HEK293 (cell line): Measurements from ENCODE around the gene LOXL1.

ENCODE experiments used
- CTCF ChIA-PET: fragments of 350-600 bp; formaldehyde crosslinking; extraction: SDS; loops from one replicate; lab custom pipeline; 2021; ENCODE audit warnings: antibody characterized with exemption; lab: Yijun Ruan, JAX
- POLR2A ChIA-PET: fragments of 300-600 bp; formaldehyde crosslinking; extraction: SDS; loops from one replicate; lab custom pipeline; 2020; ENCODE audit warnings: antibody characterized with exemption, inconsistent platforms; lab: Yijun Ruan, JAX
- H3K27ac ChIP-seq: fragments of 200-500 bp; sonication (Bioruptor generic); 2 replicates; pipeline ENCODE4 v1.5.1; 2014; ENCODE audit warnings: low read depth, low read length, control low read depth, inconsistent platforms; ENCODE audit errors: extremely low read depth
- H3K36me3 ChIP-seq, 2 experiments: fragments of 200-500 bp in 1 of 2; sonication (Bioruptor generic) in 1 of 2; 1 replicate in 1 of 2; 2 replicates in 1 of 2; pipeline ENCODE4 v1.5.1; 2014 to 2017; ENCODE audit warnings: inconsistent platforms in 2 of 2, low read length in 2 of 2; ENCODE audit not compliant: control insufficient read depth in 2 of 2, insufficient read depth in 1 of 2
- H3K4me1 ChIP-seq: fragments of 200-500 bp; sonication (Bioruptor generic); 2 replicates; pipeline ENCODE4 v1.5.1; 2014; ENCODE audit warnings: mild to moderate bottlenecking, low read length, inconsistent platforms; ENCODE audit not compliant: control insufficient read depth, insufficient read depth
- H3K4me3 ChIP-seq: 2 replicates; pipeline ENCODE4 v1.5.1; 2011; ENCODE audit warnings: low read depth, mild to moderate bottlenecking, control low read depth, low read length, moderate library complexity
- H3K9me3 ChIP-seq: fragments of 200-500 bp; sonication (Bioruptor generic); 2 replicates; pipeline ENCODE4 v1.5.1; 2014; ENCODE audit warnings: low read depth, low read length, inconsistent platforms; ENCODE audit not compliant: control insufficient read depth, insufficient read depth
- CTCF ChIP-seq: fragments of 450-650 bp; formaldehyde crosslinking; IDR thresholded peaks from 2 replicates; pipeline ENCODE4 v1.5.1; 2016; ENCODE audit warnings: missing biosample characterization, missing genetic modification characterization
- PATZ1 ChIP-seq: fragments of 450-650 bp; formaldehyde crosslinking; IDR thresholded peaks from 2 replicates; pipeline ENCODE4 v1.5.1; 2016; ENCODE audit warnings: missing biosample characterization, missing genetic modification characterization
- PRDM10 ChIP-seq: fragments of 450-650 bp; formaldehyde crosslinking; IDR thresholded peaks from 2 replicates; pipeline ENCODE4 v1.5.1; 2016; ENCODE audit warnings: missing biosample characterization, missing genetic modification characterization
- TRIM28 ChIP-seq: IDR thresholded peaks from 2 replicates; pipeline ENCODE4 v1.6.1; 2011; ENCODE audit warnings: low read length, control low read depth, borderline replicate concordance
- ZBTB1 ChIP-seq: fragments of 450-650 bp; formaldehyde crosslinking; IDR thresholded peaks from 2 replicates; pipeline ENCODE4 v1.5.1; 2016; ENCODE audit warnings: missing biosample characterization, missing genetic modification characterization
- ZBTB17 ChIP-seq: fragments of 450-650 bp; formaldehyde crosslinking; IDR thresholded peaks from 2 replicates; pipeline ENCODE4 v1.5.1; 2016; ENCODE audit warnings: missing biosample characterization, missing genetic modification characterization
- ZBTB8A ChIP-seq: fragments of 450-650 bp; formaldehyde crosslinking; IDR thresholded peaks from 2 replicates; pipeline ENCODE4 v1.5.1; 2016; ENCODE audit warnings: missing biosample characterization, missing genetic modification characterization
- ZEB2 ChIP-seq: fragments of 450-650 bp; formaldehyde crosslinking; IDR thresholded peaks from 2 replicates; pipeline ENCODE4 v1.5.1; 2016; ENCODE audit warnings: missing biosample characterization, missing genetic modification characterization
- ZFP69B ChIP-seq: fragments of 450-650 bp; formaldehyde crosslinking; IDR thresholded peaks from 2 replicates; pipeline ENCODE4 v1.5.1; 2016; ENCODE audit warnings: missing biosample characterization, missing genetic modification characterization
- ZNF18 ChIP-seq: fragments of 450-650 bp; formaldehyde crosslinking; IDR thresholded peaks from 2 replicates; pipeline ENCODE4 v1.5.1; 2016; ENCODE audit warnings: missing biosample characterization, missing genetic modification characterization
- ZNF202 ChIP-seq: fragments of 450-650 bp; formaldehyde crosslinking; IDR thresholded peaks from 2 replicates; pipeline ENCODE4 v1.5.1; 2016; ENCODE audit warnings: missing biosample characterization, missing genetic modification characterization, borderline replicate concordance
- ZNF214 ChIP-seq: fragments of 450-650 bp; formaldehyde crosslinking; IDR thresholded peaks from 2 replicates; pipeline ENCODE4 v1.5.1; 2017; ENCODE audit warnings: missing biosample characterization, mild to moderate bottlenecking, missing genetic modification characterization, borderline replicate concordance
- ZNF223 ChIP-seq: fragments of 450-650 bp; formaldehyde crosslinking; IDR thresholded peaks from 2 replicates; pipeline ENCODE4 v1.5.1; 2016; ENCODE audit warnings: missing biosample characterization, missing genetic modification characterization
- ZNF654 ChIP-seq: fragments of 450-650 bp; formaldehyde crosslinking; IDR thresholded peaks from 2 replicates; pipeline ENCODE4 v1.5.1; 2016; ENCODE audit warnings: low read depth, missing biosample characterization, missing genetic modification characterization
- ZNF76 ChIP-seq: fragments of 450-650 bp; formaldehyde crosslinking; IDR thresholded peaks from 2 replicates; pipeline ENCODE4; 2016; ENCODE audit warnings: low read depth, missing biosample characterization, missing genetic modification characterization, borderline replicate concordance
- TF ChIP-seq, protein P1 (sequence below): fragments of 450-650 bp; formaldehyde crosslinking; IDR thresholded peaks from 2 replicates; pipeline ENCODE4 v1.5.1; 2017; ENCODE audit warnings: missing biosample characterization, missing genetic modification characterization

The LOXL1 gene

GRCh38 chr15:73908030-73908821 lies 18.0 kb upstream of the LOXL1 start:
- H3K36me3 ChIP-seq: no peaks in the 10 kb centered on the region
- ChIA-PET POLR2A (no interaction called here), CTCF (interaction anchor here (0.5 to 9.4 kb wide), 39 partner anchors 9 to 620 kb away, joined by 3 to 88 read pairs (median 4); partner anchors contain the start of genes INSYN1, LOXL1 and TBC1D21)
- H3K27ac ChIP-seq: no peak overlapping the region
- no peaks in the 10 kb centered on the region for H3K4me1 ChIP-seq
- H3K9me3 ChIP-seq: no peaks in the 10 kb centered on the region
- TF ChIP-seq ZNF18 (tag by site-specific recombination) (no peak), TRIM28 (no peak), CTCF (tag by site-specific recombination) (peak; percentile 93), ZBTB17 (tag by site-specific recombination) (peak; percentile 46; the same call in 1 of the 2 replicates), ZNF76 (no peak), ZFP69B (tag by site-specific recombination) (0 out of 2 replicates have a peak, but pooled peaks have one; percentile 11), ZNF202 (tag by site-specific recombination) (0 out of 2 replicates have a peak, but pooled peaks have one; percentile 55), ZBTB8A (tag by site-specific recombination) (peak; percentile 59), ZBTB1 (tag by site-specific recombination) (no peak), PRDM10 (tag by site-specific recombination) (peak; percentile 12; the same call in 1 of the 2 replicates), ZNF214 (tag by site-specific recombination) (no peak), ZNF654 (tag by site-specific recombination) (peak; percentile 80), PATZ1 (no peak), ZNF223 (tag by site-specific recombination) (no peak), ZEB2 (tag by site-specific recombination) (0 out of 2 replicates have a peak, but pooled peaks have one; percentile 19)
- TF ChIP-seq, protein P1, sequence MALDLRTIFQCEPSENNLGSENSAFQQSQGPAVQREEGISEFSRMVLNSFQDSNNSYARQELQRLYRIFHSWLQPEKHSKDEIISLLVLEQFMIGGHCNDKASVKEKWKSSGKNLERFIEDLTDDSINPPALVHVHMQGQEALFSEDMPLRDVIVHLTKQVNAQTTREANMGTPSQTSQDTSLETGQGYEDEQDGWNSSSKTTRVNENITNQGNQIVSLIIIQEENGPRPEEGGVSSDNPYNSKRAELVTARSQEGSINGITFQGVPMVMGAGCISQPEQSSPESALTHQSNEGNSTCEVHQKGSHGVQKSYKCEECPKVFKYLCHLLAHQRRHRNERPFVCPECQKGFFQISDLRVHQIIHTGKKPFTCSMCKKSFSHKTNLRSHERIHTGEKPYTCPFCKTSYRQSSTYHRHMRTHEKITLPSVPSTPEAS (tag by site-specific recombination): peak; percentile 60
- no peak overlapping the region for H3K4me3 ChIP-seq
